ENCODE measurements around the gene CD320. TPM values are rescaled to one million over a fixed set of nuclear protein-coding genes. Genes with fewer than 3 reads are reported as not detected.
A peak's percentile ranks its signal among the peaks of the same experiment; 100 is the strongest.
"Not testable (repeated sequence)": the region's sequence is repeated elsewhere in the genome, so short reads cannot be mapped to it uniquely, and the experiment has no call there.

CD320 gene
- total RNA-seq, 4 donors from 2014 or later = 49.8 to 85.3 (median 66.1) TPM

- Histone ChIP-seq H3K9me3 (no peaks in the 10 kb centered on the region), H3K4me1 (peaks cover 23 to 30% of the 10 kb centered on the region in 2 donors), H3K36me3 (peaks cover 0 to 26% of the 10 kb centered on the region in 2 donors), H3K27me3 (no peaks in the 10 kb centered on the region), H3K4me3 (peak overlapping the region; percentile 88 to 99 (median 94)), H3K27ac (peak overlapping the region; percentile 93 to 99 (median 94))
- ATAC-seq = no peak
- DNase-seq = no peak
- in situ Hi-C loops (cut with MboI; ENCODE audit: low sequenced_read_pairs in 4 of 4) (no loop called here), intact Hi-C loops (cut with DNase I; ENCODE audit: low total_unique reads) (loop anchor here (2.0 to 10.0 kb wide), 2 partner anchors 51 to 515 kb away; partner anchors contain the start of genes MBD3L1 and ZNF558)
- TF ChIP-seq CTCF (IDR thresholded peaks at IDR 0.05 in 4 of 5, conservative IDR thresholded peaks at IDR 0.05 in 1 of 5) (no peak), POLR2A (IDR thresholded peaks at IDR 0.05) (no peak)
Measured at GRCh38 chr19:8319807-8320520, 11.8 kb upstream of the CD320 start.

GRCh38 chr19:8318835-8319234 lies 10.7 kb upstream of the CD320 start:
- H3K9me3 ChIP-seq; H3K27ac ChIP-seq; intact Hi-C loops (cut with DNase I; ENCODE audit: low total_unique reads); ATAC-seq; H3K4me3 ChIP-seq; H3K27me3 ChIP-seq; in situ Hi-C loops (cut with MboI; ENCODE audit: low sequenced_read_pairs in 4 of 4); DNase-seq: not testable (repeated sequence)
- peaks cover 0 to 37% of the 10 kb centered on the region in 2 donors for H3K36me3 ChIP-seq
- peaks cover 23 to 30% of the 10 kb centered on the region in 2 donors for H3K4me1 ChIP-seq

- DNase-seq (no peak), ATAC-seq (no peak)
- H3K4me3 ChIP-seq = no peak overlapping the region
- H3K4me1 ChIP-seq = peaks cover 17 to 24% of the 10 kb centered on the region in 2 donors
- TF ChIP-seq CTCF (IDR thresholded peaks at IDR 0.05 in 4 of 5, conservative IDR thresholded peaks at IDR 0.05 in 1 of 5) = no peak
- TF ChIP-seq POLR2A (IDR thresholded peaks at IDR 0.05) = no peak
- in situ Hi-C loops (cut with MboI; ENCODE audit: low sequenced_read_pairs in 4 of 4) (no loop called here), intact Hi-C loops (cut with DNase I; ENCODE audit: low total_unique reads) (no loop called here)
- peaks cover 0 to 28% of the 10 kb centered on the region in 2 donors for H3K36me3 ChIP-seq
- no peaks in the 10 kb centered on the region for H3K9me3 ChIP-seq
- H3K27ac ChIP-seq = no peak overlapping the region
- no peaks in the 10 kb centered on the region for H3K27me3 ChIP-seq
Measured at GRCh38 chr19:8316351-8317125, 8.4 kb upstream of the CD320 start.

- intact Hi-C loops (cut with DNase I; ENCODE audit: low total_unique reads); H3K27ac ChIP-seq; H3K9me3 ChIP-seq; ATAC-seq; H3K4me3 ChIP-seq; H3K27me3 ChIP-seq; DNase-seq: not testable (repeated sequence)
- Histone ChIP-seq H3K36me3 (peaks cover 0 to 28% of the 10 kb centered on the region in 2 donors), H3K4me1 (peaks cover 16 to 21% of the 10 kb centered on the region in 2 donors)
- in situ Hi-C loops (cut with MboI; ENCODE audit: low sequenced_read_pairs in 4 of 4) = loop anchor here in 1 of 4 donors (5.0 kb wide), 1 partner anchor 48 kb away; no protein-coding TSS in a partner anchor
Measured at GRCh38 chr19:8314981-8315640, 7.0 kb upstream of the CD320 start.

- no peaks in the 10 kb centered on the region for H3K9me3 ChIP-seq
- ATAC-seq (no peak), DNase-seq (peak in 1 of 2 donors; percentile 45)
- in situ Hi-C loops (cut with MboI; ENCODE audit: low sequenced_read_pairs in 4 of 4) (loop anchor here in 1 of 4 donors (5.0 kb wide), 1 partner anchor 44 kb away; no protein-coding TSS in a partner anchor), intact Hi-C loops (cut with DNase I; ENCODE audit: low total_unique reads) (no loop called here)
- H3K27ac ChIP-seq = peak overlapping the region; percentile 15 to 69 (median 50)
- peaks cover 27 to 31% of the 10 kb centered on the region in 2 donors for H3K4me1 ChIP-seq
- TF ChIP-seq POLR2A (IDR thresholded peaks at IDR 0.05) (no peak), CTCF (IDR thresholded peaks at IDR 0.05 in 4 of 5, conservative IDR thresholded peaks at IDR 0.05 in 1 of 5) (no peak)
- no peaks in the 10 kb centered on the region for H3K27me3 ChIP-seq
- H3K4me3 ChIP-seq = no peak overlapping the region
- H3K36me3 ChIP-seq = peaks cover 0 to 33% of the 10 kb centered on the region in 2 donors
Measured at GRCh38 chr19:8311461-8312260, 3.5 kb upstream of the CD320 start.

All from gastrocnemius medialis (tissue), 4 donors.